HG03066 (cell line): ENCODE data around the gene SEC23B.
A peak's percentile ranks its signal among the peaks of the same experiment; 100 is the strongest.
"Not testable (repeated sequence)": the region's sequence is repeated elsewhere in the genome, so short reads cannot be mapped to it uniquely, and the experiment has no call there.

ENCODE experiments used
- ATAC-seq: cut with Tn5 transposase; IDR thresholded peaks from one replicate; pipeline ENCODE4 v1.9.1; 2021; ENCODE audit warnings: low read depth; ENCODE audit not compliant: unreplicated experiment

Gene SEC23B

GRCh38 chr20:18507218-18508191 lies at the start of gene SEC23B:
SEC23B (plus strand) TSS chr20:18507940; CDS start chr20:18510836, 2,896 bp downstream.
- peak; percentile 95 for ATAC-seq

GRCh38 chr20:18465536-18466200 lies 42.1 kb upstream of the SEC23B start:
- ATAC-seq: no peak

- ATAC-seq: peak; percentile 29
Observed at GRCh38 chr20:18466574-18466893, 41.2 kb upstream of the SEC23B start.

GRCh38 chr20:18466894-18467730 lies 40.6 kb upstream of the SEC23B start, which contains the start of the genes DZANK1 and POLR3F:
DZANK1 (minus strand) TSS chr20:18467030; CDS start chr20:18465358, 1,672 bp downstream.
POLR3F (plus strand) TSS chr20:18467390; CDS start chr20:18467507, 117 bp downstream.
- ATAC-seq: peak; percentile 98

- ATAC-seq: no peak
Observed at GRCh38 chr20:18477218-18477617, 30.5 kb upstream of the SEC23B start.

GRCh38 chr20:18477821-18478220 lies 29.9 kb upstream of the SEC23B start:
- no peak for ATAC-seq

- no peak for ATAC-seq
Observed at GRCh38 chr20:18481596-18481995, 26.1 kb upstream of the SEC23B start.

GRCh38 chr20:18488301-18488700 lies 19.4 kb upstream of the SEC23B start:
- ATAC-seq: no peak

GRCh38 chr20:18496042-18496441 lies 11.7 kb upstream of the SEC23B start:
- no peak for ATAC-seq

GRCh38 chr20:18496740-18497592 lies 10.8 kb upstream of the SEC23B start, which contains the start of gene RBBP9:
RBBP9 (minus strand) TSS chr20:18497225; CDS start chr20:18497167, 58 bp downstream.
- peak; percentile 97 for ATAC-seq

- ATAC-seq: no peak
Observed at GRCh38 chr20:18497603-18498002, 10.1 kb upstream of the SEC23B start.

GRCh38 chr20:18501672-18502071 lies 6.1 kb upstream of the SEC23B start:
- not testable (repeated sequence) for ATAC-seq

- no peak for ATAC-seq
Observed at GRCh38 chr20:18504479-18505060, 3.2 kb upstream of the SEC23B start.

- no peak for ATAC-seq
Observed at GRCh38 chr20:18506744-18507143, 996 bp upstream of the SEC23B start.

- no peak for ATAC-seq
Observed at GRCh38 chr20:18511571-18511970, 3.8 kb downstream of the SEC23B start.

- no peak for ATAC-seq
Observed at GRCh38 chr20:18513208-18513607, 5.5 kb downstream of the SEC23B start.

GRCh38 chr20:18514127-18514526 lies 6.4 kb downstream of the SEC23B start:
- ATAC-seq: no peak

GRCh38 chr20:18515973-18516372 lies 8.2 kb downstream of the SEC23B start:
- ATAC-seq: no peak

- ATAC-seq: not testable (repeated sequence)
Observed at GRCh38 chr20:18522066-18522465, 14.3 kb downstream of the SEC23B start.
